HCT116 (cell line): ENCODE data around the gene PROSER3. TPM values are rescaled to one million over a fixed set of nuclear protein-coding genes. Genes with fewer than 3 reads are reported as not detected.

Experiments used
- ATAC-seq: fragments of 200-7000 bp; cut with Tn5 transposase; 2 replicates; pipeline ENCODE4 v1.9.1; 2020; ENCODE audit warnings: mild to moderate bottlenecking, moderate library complexity
- BruUV-seq: library from RNA; stranded (reverse); fragments of 400-500 nt; replicated peaks from 2 replicates; lab custom pipeline; 2021; lab: Mats Ljungman, UMichigan
- CTCF ChIA-PET: fragments of 300-600 bp; sonication (Branson Sonifier 250); formaldehyde crosslinking; loops from one replicate; lab custom pipeline; 2021; ENCODE audit warnings: antibody characterized with exemption; lab: Charles Lee
- POLR2A ChIA-PET: fragments of 300-600, 350-600 bp; sonication (Branson Sonifier 250); formaldehyde crosslinking; loops from one replicate; lab custom pipeline; 2021; ENCODE audit warnings: antibody characterized with exemption; lab: Charles Lee
- RAD21 ChIA-PET, 2 experiments: fragments of 300-600 bp; sonication (Branson Sonifier 250); formaldehyde crosslinking; loops; one replicate each; lab custom pipeline; 2023; ENCODE audit warnings: low total read pairs in 2 of 2; ENCODE audit not compliant: uncharacterized antibody in 2 of 2, unreplicated experiment in 2 of 2, low non-redundant PET in 1 of 2; lab: Charles Lee
- DNase-seq: peaks from one replicate; pipeline ENCODE4 v3.0.0-alpha.2; 2010; ENCODE audit warnings: low read depth, low spot score
- H2AFZ ChIP-seq: fragments of 200-600 bp; shearing (Covaris generic), sonication (generic); 2 replicates; pipeline ENCODE4 v1.6.1; 2017; ENCODE audit warnings: low read depth, mixed run types, mixed read lengths, antibody characterized with exemption, low read length; ENCODE audit not compliant: poor library complexity, severe bottlenecking
- H3K27ac ChIP-seq: 2 replicates; pipeline ENCODE4 v1.5.1; 2012; ENCODE audit warnings: low read depth, low read length
- H3K27me3 ChIP-seq: fragments of 200-600 bp; sonication (generic); 2 replicates; pipeline ENCODE4 v1.6.1; 2016; ENCODE audit warnings: mixed run types, low read length, mixed read lengths; ENCODE audit not compliant: insufficient read depth
- H3K36me3 ChIP-seq, 2 experiments: fragments of 200-500 bp in 1 of 2; fragments of 200-600 bp in 1 of 2; sonication (Bioruptor generic) in 1 of 2; sonication (generic) in 1 of 2; 2 replicates each; pipeline versions ENCODE4 v1.5.1 to v1.6.1; 2014 to 2016; ENCODE audit warnings: low read length in 2 of 2, inconsistent platforms in 1 of 2, mixed read lengths in 1 of 2, mixed run types in 1 of 2; ENCODE audit not compliant: insufficient read depth in 2 of 2, control insufficient read depth in 1 of 2
- H3K4me1 ChIP-seq, 2 experiments: fragments of 200-600 bp in 1 of 2; sonication (generic) in 1 of 2; 2 replicates each; pipeline versions ENCODE4 v1.5.1 to v1.6.1; 2012 to 2017; ENCODE audit warnings: low read length in 2 of 2, inconsistent platforms in 1 of 2, mild to moderate bottlenecking in 1 of 2, mixed read lengths in 1 of 2, mixed run types in 1 of 2, moderate library complexity in 1 of 2; ENCODE audit not compliant: insufficient read depth in 2 of 2, control insufficient read depth in 1 of 2
- H3K4me2 ChIP-seq: fragments of 200-600 bp; sonication (generic); 2 replicates; pipeline ENCODE4 v1.6.1; 2017; ENCODE audit warnings: mixed run types, low read length, mixed read lengths
- H3K4me3 ChIP-seq, 2 experiments: fragments of 200-600 bp in 1 of 2; sonication (generic) in 1 of 2; replicated peaks in 1 of 2; 2 replicates each; pipeline ENCODE4 v1.5.1; 2011 to 2016; ENCODE audit warnings: low read length in 2 of 2, control low read depth in 1 of 2, low read depth in 1 of 2, mild to moderate bottlenecking in 1 of 2, mixed read lengths in 1 of 2, mixed run types in 1 of 2
- H3K79me2 ChIP-seq: fragments of 200-600 bp; sonication (generic); 2 replicates; pipeline ENCODE4 v1.6.1; 2017; ENCODE audit warnings: mild to moderate bottlenecking, mixed run types, low read length, moderate library complexity, mixed read lengths; ENCODE audit not compliant: insufficient read depth
- H3K9ac ChIP-seq: fragments of 200-600 bp; sonication (generic); 2 replicates; pipeline ENCODE4 v1.6.1; 2016; ENCODE audit warnings: low read length, mixed read lengths
- H3K9me2 ChIP-seq: fragments of 200-600 bp; sonication (generic), shearing (Covaris generic); 2 replicates; pipeline ENCODE4 v1.6.1; 2017; ENCODE audit warnings: mixed run types, mild to moderate bottlenecking, moderate library complexity; ENCODE audit not compliant: insufficient read depth
- H3K9me3 ChIP-seq, 2 experiments: fragments of 200-500 bp in 1 of 2; fragments of 200-600 bp in 1 of 2; sonication (Bioruptor generic) in 1 of 2; sonication (generic) in 1 of 2; 2 replicates each; pipeline ENCODE4 v1.6.1; 2014 to 2017; ENCODE audit warnings: low read length in 2 of 2, mixed read lengths in 2 of 2, inconsistent platforms in 1 of 2, low read depth in 1 of 2, mild to moderate bottlenecking in 1 of 2, mixed run types in 1 of 2, moderate library complexity in 1 of 2; ENCODE audit not compliant: control insufficient read depth in 1 of 2, insufficient read depth in 1 of 2
- H4K20me1 ChIP-seq: fragments of 200-600 bp; sonication (generic), shearing (Covaris generic); 2 replicates; pipeline ENCODE4 v1.6.1; 2017; ENCODE audit warnings: mixed run types, mild to moderate bottlenecking, moderate library complexity; ENCODE audit not compliant: insufficient read depth
- CBX3 ChIP-seq: IDR thresholded peaks from 2 replicates; pipeline ENCODE4 v1.6.1; 2012; ENCODE audit warnings: low read depth
- CEBPB ChIP-seq: IDR thresholded peaks from 2 replicates; pipeline ENCODE4 v1.6.1; 2012; ENCODE audit warnings: low read depth
- EGR1 ChIP-seq: IDR thresholded peaks from 2 replicates; pipeline ENCODE4 v1.6.1; 2012; ENCODE audit warnings: low read depth
- ELF1 ChIP-seq: IDR thresholded peaks from 2 replicates; pipeline ENCODE4 v1.6.1; 2012; ENCODE audit warnings: low read depth, borderline replicate concordance
- FOSL1 ChIP-seq: IDR thresholded peaks from 2 replicates; pipeline ENCODE4 v1.6.1; 2012; ENCODE audit warnings: low read depth
- JUND ChIP-seq: IDR thresholded peaks from 2 replicates; pipeline ENCODE4 v1.6.1; 2012
- POLR2A ChIP-seq: IDR thresholded peaks from 2 replicates; pipeline ENCODE4 v1.7.0; 2011; ENCODE audit warnings: borderline replicate concordance; ENCODE audit not compliant: insufficient read depth, insufficient read length; ENCODE audit errors: extremely low read depth
- POLR2AphosphoS5 ChIP-seq: IDR thresholded peaks from 2 replicates; pipeline ENCODE4 v1.6.1; 2011; ENCODE audit warnings: mild to moderate bottlenecking, low read depth, low read length, moderate library complexity
- RAD21 ChIP-seq: IDR thresholded peaks from 2 replicates; pipeline ENCODE4 v1.6.1; 2012; ENCODE audit warnings: low read depth, mild to moderate bottlenecking
- SIN3A ChIP-seq: IDR thresholded peaks from 2 replicates; pipeline ENCODE4 v1.6.1; 2012; ENCODE audit warnings: low read depth
- SP1 ChIP-seq: IDR thresholded peaks from 2 replicates; pipeline ENCODE4 v1.6.1; 2012; ENCODE audit warnings: low read depth
- SRF ChIP-seq: IDR thresholded peaks from 2 replicates; pipeline ENCODE4 v1.6.1; 2012; ENCODE audit warnings: low read depth
- TCF7L2 ChIP-seq: IDR thresholded peaks from 2 replicates; pipeline ENCODE4 v1.7.0; 2011; ENCODE audit warnings: borderline replicate concordance, inconsistent platforms; ENCODE audit not compliant: insufficient read depth, insufficient read length; ENCODE audit errors: extremely low read depth
- YY1 ChIP-seq: IDR thresholded peaks from 2 replicates; pipeline ENCODE4 v1.6.1; 2011; ENCODE audit warnings: low read length, low read depth, moderate library complexity, mild to moderate bottlenecking; ENCODE audit not compliant: insufficient replicate concordance; ENCODE audit errors: extremely low read depth
- ZBTB33 ChIP-seq: IDR thresholded peaks from 2 replicates; pipeline ENCODE4 v1.6.1; 2011; ENCODE audit warnings: mild to moderate bottlenecking, low read length, moderate library complexity; ENCODE audit not compliant: insufficient replicate concordance; ENCODE audit errors: extremely low read depth
- ZFX ChIP-seq: fragments of 450-650 bp; IDR thresholded peaks from 2 replicates; pipeline ENCODE4 v1.6.1; 2017
- ZNF274 ChIP-seq: fragments of 200-500 bp; sonication (Bioruptor generic); IDR thresholded peaks from 2 replicates; pipeline ENCODE4 v1.6.1; 2014; ENCODE audit warnings: mild to moderate bottlenecking, low read depth, low read length, inconsistent platforms
- intact Hi-C: fragments of 100-400 bp; cut with micrococcal nuclease; formaldehyde crosslinking; loops from 2 replicates; pipeline ENCODE4 v1.10.0; 2022
- total RNA-seq: library from RNA; stranded (reverse); gene quantifications from one replicate; pipeline ENCODE4 v1.2.1, GENCODE V29; 2021; ENCODE audit not compliant: unreplicated experiment
- TF ChIP-seq, protein P1 (sequence below), 3 experiments: fragments of 200-600 bp in 1 of 3; sonication (generic) in 1 of 3; IDR thresholded peaks in 2 of 3; conservative IDR thresholded peaks in 1 of 3; 2 replicates each; pipeline ENCODE4 v1.5.1; 2012 to 2017; ENCODE audit warnings: low read depth in 2 of 3, low read length in 2 of 3, antibody characterized with exemption in 1 of 3, borderline replicate concordance in 1 of 3, control low read depth in 1 of 3, mild to moderate bottlenecking in 1 of 3, mixed read lengths in 1 of 3, mixed run types in 1 of 3, moderate library complexity in 1 of 3; ENCODE audit not compliant: insufficient read depth in 1 of 3
- TF ChIP-seq, protein P2 (sequence below): IDR thresholded peaks from 2 replicates; pipeline ENCODE4 v1.6.1; 2012

Gene PROSER3
- total RNA-seq, 1 experiment from 2014 or later = 42.5 TPM

DNA sequence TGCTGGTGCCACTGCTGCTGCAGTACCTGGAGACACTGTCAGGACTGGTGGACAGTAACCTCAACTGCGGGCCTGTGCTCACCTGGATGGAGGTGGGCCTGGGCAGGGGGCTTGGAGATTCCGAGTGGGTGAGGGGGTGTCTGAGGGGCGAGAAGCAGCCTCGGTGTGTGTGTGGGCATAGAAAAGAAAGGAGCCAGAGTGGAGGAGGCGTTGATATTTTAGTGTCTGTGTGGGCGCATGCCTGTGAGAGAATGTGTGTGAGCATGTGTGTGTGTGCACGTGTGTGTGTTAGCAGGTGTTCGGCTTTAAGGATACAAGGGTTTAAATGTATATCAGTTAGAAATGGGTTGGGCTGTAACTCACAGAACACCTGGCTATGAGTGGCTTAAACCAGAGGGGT, 21.1 kb downstream of the PROSER3 start:
- H3K9me3 ChIP-seq = no peaks in the 10 kb centered on the region
- no peaks in the 10 kb centered on the region for H3K9me2 ChIP-seq
- ChIA-PET RAD21 (no interaction called here), CTCF (no interaction called here), POLR2A (no interaction called here)
- no TSS peak for BruUV-seq
- intact Hi-C loops = no loop called here
- H4K20me1 ChIP-seq = no peaks in the 10 kb centered on the region
- H3K9ac ChIP-seq = no peak overlapping the region
- H2AFZ ChIP-seq = no peak overlapping the region
- H3K4me2 ChIP-seq = no peak overlapping the region
- H3K4me3 ChIP-seq = no peak overlapping the region
- peaks cover 0 to 4% of the 10 kb centered on the region in 2 experiments; a peak in 2 of 4 replicates for H3K36me3 ChIP-seq
- no peaks in the 10 kb centered on the region for H3K27me3 ChIP-seq
- 0 out of 2 replicates have a peak, but pooled peaks cover 3% of the 10 kb centered on the region for H3K79me2 ChIP-seq
- DNase-seq = no peak
- ATAC-seq = no peak
- no peak overlapping the region for H3K27ac ChIP-seq
- no peak for TF ChIP-seq EGR1
- TF ChIP-seq POLR2A = no peak
- no peak for TF ChIP-seq ELF1
- TF ChIP-seq POLR2AphosphoS5 = no peak
- TF ChIP-seq SRF = no peak
- no peak for TF ChIP-seq CBX3
- TF ChIP-seq ZFX = no peak
- TF ChIP-seq, protein P1, sequence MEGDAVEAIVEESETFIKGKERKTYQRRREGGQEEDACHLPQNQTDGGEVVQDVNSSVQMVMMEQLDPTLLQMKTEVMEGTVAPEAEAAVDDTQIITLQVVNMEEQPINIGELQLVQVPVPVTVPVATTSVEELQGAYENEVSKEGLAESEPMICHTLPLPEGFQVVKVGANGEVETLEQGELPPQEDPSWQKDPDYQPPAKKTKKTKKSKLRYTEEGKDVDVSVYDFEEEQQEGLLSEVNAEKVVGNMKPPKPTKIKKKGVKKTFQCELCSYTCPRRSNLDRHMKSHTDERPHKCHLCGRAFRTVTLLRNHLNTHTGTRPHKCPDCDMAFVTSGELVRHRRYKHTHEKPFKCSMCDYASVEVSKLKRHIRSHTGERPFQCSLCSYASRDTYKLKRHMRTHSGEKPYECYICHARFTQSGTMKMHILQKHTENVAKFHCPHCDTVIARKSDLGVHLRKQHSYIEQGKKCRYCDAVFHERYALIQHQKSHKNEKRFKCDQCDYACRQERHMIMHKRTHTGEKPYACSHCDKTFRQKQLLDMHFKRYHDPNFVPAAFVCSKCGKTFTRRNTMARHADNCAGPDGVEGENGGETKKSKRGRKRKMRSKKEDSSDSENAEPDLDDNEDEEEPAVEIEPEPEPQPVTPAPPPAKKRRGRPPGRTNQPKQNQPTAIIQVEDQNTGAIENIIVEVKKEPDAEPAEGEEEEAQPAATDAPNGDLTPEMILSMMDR (IDR thresholded peaks at IDR 0.05 in 2 of 3, conservative IDR thresholded peaks at IDR 0.05 in 1 of 3; ENCODE audit: borderline replicate concordance in 1 of 3, insufficient read depth in 1 of 3, low read depth in 2 of 3, low read length in 2 of 3) = no peak
- TF ChIP-seq SIN3A = no peak
- no peak for TF ChIP-seq ZNF274
- no peak for TF ChIP-seq YY1
- TF ChIP-seq RAD21 = no peak
- TF ChIP-seq JUND = no peak
- no peak for TF ChIP-seq SP1
- TF ChIP-seq, protein P2, sequence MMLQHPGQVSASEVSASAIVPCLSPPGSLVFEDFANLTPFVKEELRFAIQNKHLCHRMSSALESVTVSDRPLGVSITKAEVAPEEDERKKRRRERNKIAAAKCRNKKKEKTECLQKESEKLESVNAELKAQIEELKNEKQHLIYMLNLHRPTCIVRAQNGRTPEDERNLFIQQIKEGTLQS = no peak
- no peak for TF ChIP-seq CEBPB
- TF ChIP-seq TCF7L2 = no peak
- no peak for TF ChIP-seq ZBTB33
- no peak for TF ChIP-seq FOSL1
- H3K4me1 ChIP-seq = peaks cover 9 to 16% of the 10 kb centered on the region in 2 experiments; a peak in 3 of 4 replicates
